GM12878 (cell line): ENCODE measurements around the gene RASAL2.

Experiments used
- CTCF ChIP-seq, 3 experiments: IDR thresholded peaks in 2 of 3; conservative IDR thresholded peaks in 1 of 3; 2 replicates each; pipeline ENCODE4 v1.5.1; 2011; ENCODE audit warnings: low read depth in 3 of 3, low read length in 3 of 3, mild to moderate bottlenecking in 3 of 3, control low read depth in 2 of 3, moderate library complexity in 2 of 3, inconsistent platforms in 1 of 3, mixed read lengths in 1 of 3; ENCODE audit not compliant: control insufficient read depth in 2 of 3, insufficient read depth in 1 of 3; ENCODE audit errors: extremely low read depth in 1 of 3
- EGR1 ChIP-seq, 2 experiments: IDR thresholded peaks; 1 replicate in 1 of 2; 2 replicates in 1 of 2; pipeline ENCODE4 v1.6.1; 2011 to 2012; ENCODE audit warnings: low read depth in 2 of 2, low read length in 2 of 2, borderline replicate concordance in 1 of 2, mild to moderate bottlenecking in 1 of 2, moderate library complexity in 1 of 2
- FOS ChIP-seq: IDR thresholded peaks from 3 replicates; pipeline ENCODE4 v1.6.1; 2011; ENCODE audit warnings: borderline replicate concordance; ENCODE audit not compliant: insufficient read length; ENCODE audit errors: extremely low read depth
- JUNB ChIP-seq: IDR thresholded peaks from 2 replicates; pipeline ENCODE4 v1.6.1; 2016; ENCODE audit warnings: antibody characterized with exemption, mild to moderate bottlenecking
- MTA3 ChIP-seq: IDR thresholded peaks from 2 replicates; pipeline ENCODE4 v1.6.1; 2012; ENCODE audit warnings: low read length, inconsistent platforms, borderline replicate concordance
- NBN ChIP-seq: fragments of 450-650 bp; IDR thresholded peaks from 2 replicates; pipeline ENCODE4 v1.6.1; 2016
- SMC3 ChIP-seq: IDR thresholded peaks from 2 replicates; pipeline ENCODE4 v1.6.1; 2011; ENCODE audit warnings: low read length, improper control_type of control experiment, borderline replicate concordance
- SUZ12 ChIP-seq: fragments of 200-600 bp; sonication (generic); IDR thresholded peaks from one replicate; pipeline ENCODE4 v1.6.1; 2018; ENCODE audit warnings: antibody characterized with exemption, mild to moderate bottlenecking; ENCODE audit not compliant: unreplicated experiment
- USF1 ChIP-seq: IDR thresholded peaks from 2 replicates; pipeline ENCODE4 v1.6.1; 2011; ENCODE audit warnings: borderline replicate concordance, low read depth, mild to moderate bottlenecking, moderate library complexity, mixed read lengths, low read length; ENCODE audit not compliant: insufficient read depth; ENCODE audit errors: extremely low read length
- ZNF207 ChIP-seq: fragments of 450-650 bp; IDR thresholded peaks from 2 replicates; pipeline ENCODE4 v1.6.1; 2014; ENCODE audit warnings: antibody characterized with exemption, mild to moderate bottlenecking, borderline replicate concordance

- TF ChIP-seq EGR1 (IDR thresholded peaks at IDR 0.05; ENCODE audit: borderline replicate concordance in 1 of 2, low read depth in 2 of 2, low read length in 2 of 2) (no peak), MTA3 (no peak), FOS (no peak), USF1 (no peak), CTCF (IDR thresholded peaks at IDR 0.05 in 2 of 3, conservative IDR thresholded peaks at IDR 0.05 in 1 of 3; ENCODE audit: control insufficient read depth in 2 of 3, extremely low read depth in 1 of 3, insufficient read depth in 1 of 3, low read depth in 3 of 3, low read length in 3 of 3) (no peak), ZNF207 (no peak), SUZ12 (no peak), NBN (no peak), SMC3 (no peak), JUNB (no peak)
Measured at GRCh38 chr1:178491721-178492120, 397.8 kb downstream of the RASAL2 start.
